ENCODE measurements around the gene RFLNA.

DNA sequence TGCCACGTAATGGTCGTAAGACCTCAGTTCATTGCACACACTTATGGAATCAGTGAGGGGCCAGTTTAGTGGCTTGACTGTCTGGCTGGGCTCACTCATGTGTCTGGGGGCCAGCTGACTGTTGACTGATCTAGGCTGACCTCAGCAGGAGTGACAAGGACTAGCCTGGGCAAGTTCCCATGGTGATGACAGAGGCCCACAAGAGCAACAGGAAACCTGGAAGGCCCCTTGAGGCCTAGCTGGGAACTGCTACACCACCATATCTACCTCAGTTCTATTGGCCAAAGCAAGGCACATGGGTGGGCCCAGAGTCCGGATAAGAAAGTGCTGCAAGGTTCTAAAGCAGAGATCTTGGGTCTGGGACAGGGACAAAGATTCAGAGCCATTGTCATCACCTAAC, 21.3 kb upstream of the RFLNA start:
- TF ChIP-seq, protein P1, sequence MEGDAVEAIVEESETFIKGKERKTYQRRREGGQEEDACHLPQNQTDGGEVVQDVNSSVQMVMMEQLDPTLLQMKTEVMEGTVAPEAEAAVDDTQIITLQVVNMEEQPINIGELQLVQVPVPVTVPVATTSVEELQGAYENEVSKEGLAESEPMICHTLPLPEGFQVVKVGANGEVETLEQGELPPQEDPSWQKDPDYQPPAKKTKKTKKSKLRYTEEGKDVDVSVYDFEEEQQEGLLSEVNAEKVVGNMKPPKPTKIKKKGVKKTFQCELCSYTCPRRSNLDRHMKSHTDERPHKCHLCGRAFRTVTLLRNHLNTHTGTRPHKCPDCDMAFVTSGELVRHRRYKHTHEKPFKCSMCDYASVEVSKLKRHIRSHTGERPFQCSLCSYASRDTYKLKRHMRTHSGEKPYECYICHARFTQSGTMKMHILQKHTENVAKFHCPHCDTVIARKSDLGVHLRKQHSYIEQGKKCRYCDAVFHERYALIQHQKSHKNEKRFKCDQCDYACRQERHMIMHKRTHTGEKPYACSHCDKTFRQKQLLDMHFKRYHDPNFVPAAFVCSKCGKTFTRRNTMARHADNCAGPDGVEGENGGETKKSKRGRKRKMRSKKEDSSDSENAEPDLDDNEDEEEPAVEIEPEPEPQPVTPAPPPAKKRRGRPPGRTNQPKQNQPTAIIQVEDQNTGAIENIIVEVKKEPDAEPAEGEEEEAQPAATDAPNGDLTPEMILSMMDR (conservative IDR thresholded peaks at IDR 0.05; ENCODE audit: low read depth, low read length), result peak; percentile 42
- no peak for TF ChIP-seq EZH2 (IDR thresholded peaks at IDR 0.05; ENCODE audit: borderline replicate concordance, low read depth, low read length, poor library complexity, severe bottlenecking)

Measured in A673 (cell line).